HG02870 (cell line): ENCODE data around the gene S100A8.
"Not testable (repeated sequence)": the region's sequence is repeated elsewhere in the genome, so short reads cannot be mapped to it uniquely, and the experiment has no call there.

Experiments used
- ATAC-seq: cut with Tn5 transposase; IDR thresholded peaks from one replicate; pipeline ENCODE4 v1.9.1; 2021; ENCODE audit warnings: mild to moderate bottlenecking, moderate library complexity; ENCODE audit not compliant: unreplicated experiment

The S100A8 gene

DNA sequence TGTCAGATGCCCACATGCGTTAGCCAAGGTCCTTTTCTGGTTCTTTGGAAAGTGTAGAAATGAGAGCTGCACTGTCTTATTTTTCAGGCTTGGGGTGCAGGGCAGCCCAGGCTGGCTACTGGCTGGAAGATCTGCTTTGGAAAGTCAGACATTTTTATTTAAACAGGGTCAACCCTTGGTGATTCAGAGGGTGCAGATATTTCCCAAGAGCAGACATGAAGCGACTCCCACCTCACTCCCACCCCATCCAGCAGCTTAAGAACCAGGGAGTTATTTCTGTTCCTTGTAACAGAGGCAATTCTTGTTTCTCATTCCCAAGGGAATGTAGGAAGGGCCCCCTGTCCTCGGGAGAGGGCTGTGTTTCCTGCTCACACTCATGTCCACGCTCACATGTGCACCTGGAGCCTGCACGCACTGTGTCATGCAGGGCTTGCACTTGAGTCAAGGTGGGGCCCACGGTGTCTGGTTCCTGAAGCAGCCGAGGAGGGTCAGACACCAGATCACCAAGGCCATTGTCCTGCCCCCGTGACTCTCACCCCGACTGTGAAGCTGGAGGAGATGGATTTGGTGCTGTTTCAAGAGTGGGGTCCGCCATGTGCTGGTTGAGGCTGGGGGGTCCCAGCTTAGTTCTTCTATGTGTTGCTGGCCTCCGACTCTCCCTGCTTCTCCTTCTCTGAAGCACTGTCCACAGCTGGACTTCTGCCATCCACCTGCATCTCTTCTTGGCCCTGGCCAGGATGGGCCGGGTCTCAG lies 26.4 kb upstream of the S100A8 start:
- no peak for ATAC-seq

DNA sequence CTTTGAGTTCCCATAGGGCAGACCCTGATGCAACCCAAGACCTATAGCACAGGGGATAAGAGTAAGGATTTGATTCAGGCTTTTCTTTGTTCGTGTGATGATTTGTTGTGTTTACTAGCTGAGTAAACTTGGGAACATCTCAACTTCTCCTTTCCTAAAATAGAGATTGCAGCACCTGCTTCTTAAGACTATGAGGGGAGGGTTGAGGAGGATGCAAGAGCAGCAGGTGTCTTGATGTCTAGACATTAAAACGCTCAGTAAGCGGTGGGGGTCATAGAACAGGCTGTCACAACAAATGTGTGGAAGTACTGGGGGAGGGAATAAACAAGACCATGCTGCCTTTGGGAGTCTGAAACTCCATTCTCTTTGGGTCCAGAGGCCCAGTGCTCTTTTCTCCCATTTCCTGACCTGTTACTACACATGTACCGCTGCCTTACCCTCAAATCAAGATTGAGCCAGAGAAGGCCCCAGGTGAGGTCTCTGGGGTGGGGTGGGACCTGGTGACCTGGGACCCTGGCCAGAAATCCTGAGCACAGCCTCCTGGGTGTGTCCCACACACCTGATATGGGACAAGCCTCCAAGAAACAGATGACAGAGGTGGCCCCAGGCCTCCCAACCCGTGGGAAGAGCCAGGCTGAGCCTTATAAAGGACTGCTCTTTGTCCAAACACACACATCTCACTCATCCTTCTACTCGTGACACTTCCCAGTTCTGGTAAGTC lies 25.1 kb upstream of the S100A8 start, which contains the start of gene S100A7A:
S100A7A (plus strand) TSS at position 671 of the 721 bp plus-strand sequence. CDS start 1,563 bp downstream, outside the sequence.
- ATAC-seq: no peak

DNA sequence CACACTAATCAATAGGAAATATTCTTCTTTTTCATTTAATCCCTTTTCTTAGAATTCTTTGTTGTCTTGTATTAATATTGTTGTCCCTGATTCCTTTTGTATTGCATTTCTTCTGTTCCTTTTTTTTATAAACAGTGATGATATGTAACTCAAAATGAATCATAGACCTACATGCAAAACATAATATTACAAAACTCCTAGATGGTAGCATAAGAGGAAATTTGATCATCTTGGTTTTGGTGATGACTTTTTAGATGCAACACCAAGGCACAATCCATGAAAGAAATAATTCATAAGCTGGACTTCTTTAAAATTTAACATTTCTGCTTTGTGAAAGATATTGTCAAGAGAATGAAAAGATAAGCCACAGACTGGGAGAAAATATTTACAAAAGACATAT lies 23.1 kb upstream of the S100A8 start:
- ATAC-seq: not testable (repeated sequence)

DNA sequence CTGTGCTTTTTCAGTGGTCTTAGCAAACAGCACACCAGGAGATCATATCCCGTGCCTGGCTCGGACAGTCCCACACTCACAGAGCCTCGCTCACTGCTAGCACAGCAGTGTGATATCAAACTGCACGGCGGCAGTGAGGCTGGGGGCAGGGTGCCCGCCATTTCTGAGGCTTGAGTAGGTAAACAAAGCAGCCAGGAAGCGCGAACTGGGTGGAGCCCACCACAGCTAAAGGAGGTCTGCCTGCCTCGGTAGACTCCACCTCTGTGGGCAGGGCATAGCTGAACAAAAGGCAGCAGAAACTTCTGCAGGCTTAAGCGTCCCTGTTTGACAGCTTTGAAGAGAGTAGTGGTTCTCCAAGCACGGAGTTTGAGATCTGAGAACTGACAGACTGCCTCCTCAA lies 16.4 kb upstream of the S100A8 start:
- not testable (repeated sequence) for ATAC-seq

DNA sequence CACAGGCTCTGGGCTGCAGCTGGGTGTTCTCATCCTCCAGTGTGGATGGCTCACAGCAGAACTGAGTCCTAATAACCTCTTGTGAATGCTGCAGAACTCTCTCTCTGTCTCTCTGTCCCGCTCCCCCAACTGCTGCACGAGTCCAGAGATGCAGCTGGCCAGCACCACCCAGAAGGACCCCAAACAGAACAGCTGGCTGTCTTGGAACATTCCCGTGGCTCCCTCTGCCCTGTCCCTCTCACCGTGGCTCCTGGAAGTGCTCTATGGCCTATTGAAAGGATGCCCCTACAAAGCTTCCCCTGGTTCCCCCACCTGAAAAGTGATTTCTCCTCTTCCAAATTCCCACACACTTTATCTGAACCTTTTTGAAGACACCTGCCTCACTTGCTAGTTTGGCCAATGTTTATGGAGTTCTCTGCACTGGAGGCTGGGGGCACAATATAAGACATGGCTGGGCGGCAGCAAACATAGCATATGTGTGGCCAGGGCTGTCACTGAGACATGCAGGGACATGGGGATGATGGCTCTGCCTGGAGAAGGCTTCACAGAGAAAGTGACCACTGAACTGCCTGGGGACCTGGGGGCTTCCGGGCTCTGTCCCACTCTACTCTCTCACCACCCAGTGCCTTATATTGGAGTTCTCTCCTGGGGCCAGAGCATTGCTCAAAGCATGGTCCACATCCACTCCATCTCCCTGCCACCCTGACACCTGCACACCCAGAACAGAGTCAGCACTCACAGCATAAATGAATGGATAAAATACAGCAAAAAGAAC lies 15.1 kb upstream of the S100A8 start:
- not testable (repeated sequence) for ATAC-seq

DNA sequence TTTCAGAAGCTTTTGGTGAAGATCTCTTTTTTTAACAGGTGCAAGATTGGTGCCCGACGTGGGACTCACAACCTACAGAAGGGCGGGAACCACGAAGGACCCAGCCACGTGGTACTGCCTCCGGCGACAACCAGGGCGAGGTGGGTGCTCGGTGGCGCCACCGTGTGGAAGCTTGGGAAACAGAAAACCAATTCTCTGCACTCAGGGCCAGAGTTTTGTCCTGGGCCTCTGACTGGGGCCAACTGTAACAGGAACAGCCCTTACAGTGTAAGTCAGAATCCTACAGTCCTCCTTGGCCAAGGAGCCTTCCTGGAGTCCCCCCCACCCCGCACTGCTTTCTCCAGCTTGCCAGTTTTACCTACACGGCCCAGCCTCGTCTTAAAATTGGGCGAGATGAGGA lies 13.9 kb upstream of the S100A8 start:
- ATAC-seq: no peak

DNA sequence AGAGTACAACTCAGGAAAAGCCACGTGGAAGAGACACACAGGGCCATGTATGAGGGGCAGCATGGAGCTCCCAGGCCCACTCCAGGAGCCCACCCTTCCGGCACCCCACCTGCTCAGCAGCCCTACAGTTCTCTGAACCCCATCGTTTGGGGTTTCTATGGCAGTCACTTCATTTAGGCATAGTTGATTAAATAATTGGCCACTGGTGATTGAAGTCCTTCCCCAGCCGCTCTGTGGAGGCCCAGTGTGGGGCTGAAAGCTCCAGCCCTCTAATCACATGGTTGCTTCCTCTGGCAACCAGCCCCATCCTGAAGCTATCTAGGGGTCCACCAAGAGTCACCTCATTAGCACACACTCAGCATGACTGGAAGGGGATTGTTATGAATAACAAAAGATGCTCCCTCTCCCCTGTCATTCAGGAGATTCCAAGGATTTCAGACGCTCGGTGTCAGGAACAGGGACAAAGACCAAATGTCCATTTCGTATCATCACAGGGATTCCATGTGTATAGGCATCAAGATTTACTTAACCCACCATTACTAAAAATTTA lies 13.3 kb upstream of the S100A8 start:
- ATAC-seq: no peak

DNA sequence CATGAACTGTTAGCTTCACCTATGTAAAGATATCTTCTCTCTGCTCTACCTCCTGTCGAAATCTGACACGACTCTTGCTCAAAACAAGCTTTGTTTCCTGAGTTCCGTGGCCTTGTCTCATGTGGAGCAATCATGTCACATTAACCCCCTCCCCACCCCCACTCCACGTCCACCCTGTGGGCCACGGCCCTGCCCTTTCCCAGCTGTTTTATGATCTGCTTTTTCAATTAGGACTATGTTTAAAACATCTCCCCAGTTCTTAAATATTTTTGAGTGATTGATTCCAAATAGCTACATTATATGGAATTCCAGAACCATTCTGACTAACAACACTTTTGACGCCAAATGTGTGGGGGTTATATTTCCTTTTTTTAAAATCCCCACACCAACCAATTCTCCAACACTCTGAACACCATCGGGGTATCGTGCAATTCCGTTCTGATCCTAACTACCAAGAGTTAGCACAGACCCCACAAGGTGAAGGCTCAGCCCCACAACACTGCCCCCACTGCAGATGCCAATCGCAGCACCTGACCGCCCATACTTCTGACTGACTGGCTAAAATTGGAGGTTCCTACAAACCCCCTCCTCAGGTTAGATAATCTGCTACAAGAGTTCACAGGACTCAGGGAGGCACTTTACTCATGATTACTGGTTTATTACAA lies 12.7 kb upstream of the S100A8 start:
- no peak for ATAC-seq

DNA sequence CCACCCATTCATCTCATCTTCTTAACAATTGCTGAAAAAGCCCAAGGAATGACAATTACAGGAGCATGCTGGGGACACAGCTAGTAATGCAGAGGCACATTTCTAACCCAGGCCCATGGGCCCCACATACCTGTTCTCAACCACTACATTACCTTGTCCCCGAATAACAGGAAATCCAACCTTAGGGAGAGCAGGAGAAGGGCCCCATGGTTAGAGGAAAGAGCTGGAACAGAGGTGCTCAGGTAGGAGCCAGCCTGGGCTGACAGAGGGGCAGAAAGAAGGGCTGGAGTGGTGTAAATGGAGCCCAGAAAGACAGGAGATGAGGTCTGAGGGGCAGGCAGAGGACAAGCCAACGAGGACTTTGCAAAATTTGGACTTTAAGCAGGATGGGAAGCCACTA lies 11.4 kb upstream of the S100A8 start:
- ATAC-seq: no peak

DNA sequence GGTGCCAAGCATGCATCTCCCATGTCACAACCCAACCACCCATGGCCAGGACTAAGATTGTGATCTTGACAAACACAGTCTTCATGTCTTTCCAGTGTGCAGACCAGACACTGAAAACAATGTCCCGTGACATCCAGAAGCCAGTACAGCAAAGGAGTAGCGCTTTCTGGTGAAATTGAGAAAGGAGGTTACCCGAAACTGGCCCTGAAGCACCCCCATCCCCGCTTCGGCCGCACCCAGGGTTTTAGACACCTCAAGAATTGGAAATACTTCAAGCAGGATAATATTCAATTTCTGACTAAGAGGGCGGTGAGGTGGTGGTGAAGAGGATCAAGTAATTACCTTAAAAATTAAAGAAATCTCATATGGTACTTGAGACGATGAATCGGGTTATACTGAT lies 10.6 kb upstream of the S100A8 start:
- ATAC-seq: no peak

DNA sequence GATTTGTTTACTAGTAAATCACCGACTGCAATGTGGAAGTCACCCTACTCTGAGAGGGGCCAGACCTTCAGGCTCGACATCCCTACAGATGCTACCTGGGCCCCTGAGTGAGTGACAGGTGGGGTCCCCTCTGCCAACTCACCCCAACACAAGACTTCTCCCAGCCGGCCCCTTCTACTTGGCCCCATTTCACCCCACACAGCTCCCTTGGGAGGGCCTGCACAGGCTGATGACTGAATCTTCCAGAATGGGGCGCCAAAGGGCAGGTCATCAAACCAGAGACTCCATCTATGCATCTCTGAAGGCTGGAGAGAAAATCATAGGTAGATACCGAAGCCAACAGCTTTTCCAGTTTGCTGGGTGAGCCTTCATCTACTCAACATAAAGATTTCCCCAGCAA lies 9.4 kb upstream of the S100A8 start:
- no peak for ATAC-seq

DNA sequence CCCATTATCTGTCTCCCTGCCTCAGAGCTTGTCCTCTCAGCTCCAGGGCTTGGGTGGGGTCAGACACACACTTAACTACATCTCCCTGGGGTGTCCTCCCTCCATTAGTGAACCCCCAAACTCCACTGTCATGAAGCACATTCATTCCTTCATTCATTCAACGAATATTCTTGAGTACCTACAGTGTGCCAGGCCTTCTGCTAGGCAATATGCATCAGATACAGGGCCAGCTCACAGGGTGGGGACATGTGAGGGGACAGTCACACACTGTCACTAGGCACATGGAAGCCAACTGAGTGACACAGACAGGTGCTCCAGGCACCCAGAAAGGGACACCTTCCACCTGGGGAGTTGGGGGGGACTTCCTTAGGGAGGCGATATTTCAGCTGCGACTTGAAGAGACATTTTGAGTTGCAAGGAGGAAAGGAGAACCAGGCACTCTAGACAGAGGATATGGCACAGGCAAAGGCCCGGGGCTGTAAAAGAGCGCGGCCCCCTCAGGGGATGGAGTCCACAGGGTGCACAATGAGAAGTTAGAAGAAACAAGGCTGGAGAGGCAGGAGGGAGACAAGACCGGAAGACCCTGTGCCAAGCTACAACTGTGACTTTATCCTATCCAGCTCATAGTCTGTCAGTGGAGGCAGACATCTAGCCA lies 8.7 kb upstream of the S100A8 start:
- no peak for ATAC-seq

DNA sequence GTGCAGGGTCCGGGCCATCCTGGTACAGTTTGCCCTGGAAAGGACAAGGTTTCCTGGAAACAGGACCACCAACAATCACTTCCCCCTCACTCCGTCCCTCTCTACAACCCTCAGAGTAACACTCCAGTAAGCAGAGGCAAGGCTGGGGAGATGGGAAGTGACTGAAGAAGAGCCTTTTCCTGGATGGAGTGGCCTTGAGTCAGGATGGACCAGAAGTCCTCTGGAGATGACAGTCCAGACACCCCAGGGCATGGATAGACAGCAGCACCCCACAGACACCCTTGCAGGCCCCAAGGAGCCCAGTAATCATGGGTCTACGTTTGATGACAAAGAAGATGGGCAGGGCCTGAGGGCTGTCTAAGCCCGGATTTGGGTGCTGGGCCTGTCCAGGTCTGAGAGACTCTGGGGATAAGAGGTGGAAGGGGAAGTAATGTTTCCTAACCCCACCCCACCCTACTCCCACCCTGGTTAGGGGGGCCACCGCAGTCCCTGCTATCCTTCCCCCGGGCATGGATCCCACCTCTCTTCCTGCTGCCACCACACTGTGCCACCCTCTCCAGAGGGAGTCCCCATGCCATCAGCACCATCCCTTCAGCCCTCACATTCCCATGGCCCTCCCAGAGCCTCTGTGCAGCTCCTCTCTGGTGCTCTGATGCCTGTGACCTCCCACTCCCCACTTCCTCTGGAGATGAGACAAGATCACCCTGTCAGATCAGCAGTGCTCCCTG lies 7.2 kb upstream of the S100A8 start:
- ATAC-seq: no peak

DNA sequence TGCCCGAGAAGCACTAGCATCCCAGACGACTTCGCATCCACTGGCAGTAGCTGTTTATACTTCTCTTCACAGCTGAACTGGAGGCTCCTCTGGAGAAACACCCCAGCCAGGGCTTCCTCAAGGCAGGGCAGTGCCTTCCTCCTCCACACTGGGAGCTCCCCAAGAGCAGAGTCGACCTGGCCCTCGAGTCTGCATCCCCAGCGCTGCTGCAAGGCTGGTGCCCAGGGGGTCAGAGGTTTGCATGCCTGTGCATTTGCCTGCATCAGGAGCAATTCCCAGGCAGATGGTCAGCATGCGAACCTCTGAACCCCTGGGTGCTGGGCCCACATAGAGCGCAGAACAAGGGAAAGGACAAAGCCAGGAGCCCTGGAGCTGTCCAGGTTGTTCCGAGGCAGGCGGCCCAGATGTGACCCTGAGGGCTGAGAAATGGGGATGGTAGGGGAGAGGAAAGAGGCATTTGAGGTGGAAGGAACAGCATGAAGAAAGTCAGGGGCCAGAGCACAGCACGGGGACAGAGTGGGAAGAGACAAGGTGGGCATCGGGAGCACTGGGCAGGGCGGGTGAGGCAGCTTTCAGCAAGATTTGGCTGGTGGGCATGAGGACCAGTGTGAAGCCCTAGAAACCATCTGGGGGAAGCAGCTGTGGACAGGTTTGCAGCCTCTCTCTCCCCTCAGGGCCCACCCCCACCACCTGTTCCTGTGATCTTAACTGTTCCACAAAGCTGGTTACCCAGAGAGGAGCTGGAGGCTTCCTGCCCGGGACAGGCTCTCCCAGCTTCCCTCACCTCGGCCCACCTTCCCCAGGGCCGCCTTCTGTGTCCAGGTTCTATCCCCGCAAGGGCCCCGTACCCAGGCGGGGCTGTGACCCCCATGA lies 6.4 kb upstream of the S100A8 start:
- no peak for ATAC-seq

DNA sequence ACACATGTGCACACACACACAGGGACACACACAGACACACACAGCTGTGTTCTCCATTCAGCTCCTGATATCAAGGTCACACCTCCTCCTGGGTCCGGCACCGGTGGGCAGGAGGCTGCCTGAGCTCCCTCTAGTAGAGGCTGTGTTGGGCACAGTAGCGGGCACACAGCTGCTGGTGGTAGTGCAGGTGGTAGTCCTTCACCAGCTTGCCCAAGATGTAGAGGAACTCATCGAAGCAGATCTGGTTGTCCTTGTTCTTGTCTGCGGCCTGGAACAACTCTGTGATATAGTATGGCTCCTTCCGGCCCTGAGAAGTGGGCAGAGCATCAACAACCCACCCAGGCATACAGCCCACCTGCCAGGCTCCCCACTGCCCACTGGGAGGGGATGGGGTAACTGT lies 5.6 kb upstream of the S100A8 start:
- ATAC-seq: no peak

DNA sequence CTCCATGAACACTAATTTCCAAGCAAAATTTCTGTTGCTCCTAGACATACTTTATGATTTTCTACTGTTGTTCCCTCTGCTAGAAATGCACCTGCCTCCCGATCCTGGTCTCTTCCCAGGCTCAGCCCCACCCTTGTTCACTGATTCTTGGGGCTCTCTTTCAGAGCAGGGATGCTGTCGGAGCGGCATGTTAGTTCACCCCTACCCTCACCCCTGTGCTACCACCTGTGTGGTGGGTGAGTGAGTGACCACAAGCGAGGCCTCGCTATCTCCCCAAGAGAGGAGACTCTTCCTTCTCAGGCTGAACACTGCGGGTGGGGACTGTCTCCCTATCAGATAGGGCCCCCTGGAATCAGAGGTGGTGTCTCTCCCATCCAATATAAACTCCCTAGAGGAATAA lies 4.9 kb upstream of the S100A8 start:
- no peak for ATAC-seq

DNA sequence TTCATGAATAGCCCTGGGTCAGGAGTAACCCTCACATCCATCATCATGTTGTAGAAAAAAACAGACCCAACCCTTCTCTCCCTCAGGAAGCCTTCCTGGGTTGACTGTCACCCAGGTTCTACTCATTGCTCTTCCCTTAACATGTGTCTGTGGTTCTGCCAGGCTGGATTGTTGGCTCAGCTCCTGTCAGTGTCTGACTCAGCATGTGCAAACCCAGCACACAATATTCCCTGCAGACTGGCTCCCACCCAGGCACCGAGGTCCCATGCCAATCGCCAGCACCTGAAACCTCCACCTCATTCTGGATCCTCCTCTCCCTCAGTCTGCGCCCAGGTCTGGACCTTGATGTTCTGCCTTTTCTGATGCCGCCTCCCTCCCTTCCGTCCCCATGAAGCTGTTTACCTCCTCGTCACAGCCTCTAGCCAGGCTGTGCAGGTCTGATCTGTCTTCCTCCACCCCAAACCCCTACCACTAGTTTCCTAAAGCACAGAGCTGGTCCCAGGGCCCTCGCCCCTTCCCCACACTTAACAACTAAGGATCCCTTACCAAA lies 4.3 kb upstream of the S100A8 start:
- ATAC-seq: no peak

DNA sequence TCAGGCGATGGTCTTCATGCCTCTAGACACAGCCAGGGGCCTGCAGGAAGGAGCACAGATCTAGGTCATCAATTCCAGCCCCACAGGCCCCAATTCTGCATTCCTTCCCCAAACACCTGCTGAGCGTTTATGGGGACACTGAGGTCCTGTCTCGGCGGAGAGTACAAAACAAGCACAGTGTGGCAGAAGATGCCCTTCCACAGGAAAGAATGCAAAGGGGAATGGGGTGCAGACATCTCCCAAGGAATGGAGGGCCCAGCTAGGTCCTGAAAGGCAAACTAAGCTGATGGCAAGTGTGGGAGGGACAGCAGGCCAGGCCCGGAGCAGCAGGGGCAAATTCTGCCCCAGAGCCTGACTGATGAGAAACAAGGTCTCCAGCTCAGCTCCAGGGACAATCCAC lies 3.5 kb upstream of the S100A8 start:
- ATAC-seq: no peak
